HG03442 (cell line): Measurements from ENCODE around the gene LRRC37A.
"Not testable (repeated sequence)": the region's sequence is repeated elsewhere in the genome, so short reads cannot be mapped to it uniquely, and the experiment has no call there.

Experiments used
- ATAC-seq: cut with Tn5 transposase; IDR thresholded peaks from one replicate; pipeline ENCODE4 v1.9.1; 2021; ENCODE audit warnings: mild to moderate bottlenecking, moderate library complexity; ENCODE audit not compliant: unreplicated experiment

Gene LRRC37A

DNA sequence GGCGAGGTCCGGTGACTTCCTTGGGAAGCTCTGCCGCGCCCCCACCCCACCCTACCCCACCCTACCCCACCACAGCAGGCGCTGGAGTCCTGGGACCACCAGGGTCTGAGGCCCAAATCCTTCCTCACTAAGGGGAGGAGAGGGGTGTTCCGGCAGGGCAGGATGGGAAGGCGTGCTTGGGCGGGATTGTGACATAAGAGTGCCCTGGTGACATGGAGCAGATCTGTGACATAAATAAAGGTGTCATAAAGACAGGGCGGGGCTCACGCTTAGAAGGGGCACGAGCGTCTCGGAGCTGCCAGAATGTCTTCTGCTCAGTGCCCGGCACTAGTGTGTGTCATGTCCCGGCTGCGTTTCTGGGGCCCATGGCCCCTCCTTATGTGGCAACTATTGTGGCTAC lies at the start of gene LRRC37A:
TSS of gene LRRC37A (plus strand) at position 301 of the 400 bp plus-strand sequence. CDS start at position 304, 3 bp downstream.
- ATAC-seq = not testable (repeated sequence)

DNA sequence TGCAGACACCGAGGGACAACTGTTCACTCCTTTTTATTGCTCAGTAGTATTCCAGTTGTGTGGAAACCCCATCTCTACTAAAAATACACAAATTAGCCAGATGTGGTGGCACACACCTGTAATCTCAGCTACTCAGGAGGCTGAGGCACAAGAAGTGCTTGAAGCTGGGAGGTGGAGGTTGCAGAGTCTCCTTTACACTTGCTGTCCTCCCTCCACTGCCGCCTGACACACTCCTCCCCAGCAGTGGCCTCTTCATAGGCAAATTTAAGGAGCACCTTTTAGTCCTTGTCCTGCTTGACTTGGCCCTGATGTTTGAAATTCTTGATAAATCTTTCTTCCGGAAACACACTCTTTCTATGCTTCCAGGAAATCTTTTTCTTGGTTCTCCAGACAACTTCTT lies 45.8 kb upstream of the LRRC37A start:
- not testable (repeated sequence) for ATAC-seq

GRCh38 chr17:46252804-46253203 lies 42.1 kb upstream of the LRRC37A start:
- ATAC-seq = not testable (repeated sequence)

GRCh38 chr17:46253722-46254121 lies 41.2 kb upstream of the LRRC37A start:
- not testable (repeated sequence) for ATAC-seq

DNA sequence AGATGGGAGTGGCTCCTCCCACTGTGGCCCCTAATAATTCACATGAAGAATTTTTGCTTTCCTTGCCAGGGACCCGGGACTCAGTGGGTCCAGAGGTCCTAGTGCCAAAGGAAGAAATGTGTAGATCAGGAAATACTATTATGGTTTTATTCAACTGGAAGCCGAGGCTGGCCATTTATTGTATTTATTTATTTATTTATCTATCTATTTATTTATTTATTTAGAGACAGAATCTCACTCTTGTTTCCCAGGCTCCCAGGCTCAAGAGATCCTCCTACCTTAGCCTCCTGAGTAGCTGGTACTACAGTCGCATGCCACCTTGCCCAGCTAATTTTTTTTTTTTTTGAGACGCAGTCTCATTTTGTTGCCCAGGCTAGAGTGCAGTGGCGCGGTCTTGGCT lies 40.7 kb upstream of the LRRC37A start:
- ATAC-seq = not testable (repeated sequence)

DNA sequence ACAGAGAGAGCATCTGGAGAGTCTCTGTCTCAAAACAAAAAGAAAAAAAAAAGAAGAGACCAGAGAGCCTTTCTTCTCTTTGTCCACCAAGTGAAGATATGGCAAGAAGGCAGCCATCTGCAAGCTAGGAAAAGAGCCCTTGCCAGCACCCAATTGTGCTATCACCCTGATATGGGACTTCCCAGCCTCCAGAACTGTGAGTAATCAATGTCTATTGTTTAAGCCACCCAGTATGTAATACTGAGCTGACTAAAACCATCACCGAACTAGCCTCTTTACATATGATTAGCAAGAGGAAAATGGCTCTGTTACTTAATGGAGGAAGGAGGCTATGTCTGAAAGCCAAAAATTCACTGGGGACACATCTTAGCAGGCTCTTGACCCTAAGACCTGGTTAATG lies 38.6 kb upstream of the LRRC37A start:
- not testable (repeated sequence) for ATAC-seq

GRCh38 chr17:46259845-46260661 lies 34.9 kb upstream of the LRRC37A start:
- ATAC-seq = not testable (repeated sequence)

- ATAC-seq = no peak
Measured at GRCh38 chr17:46262271-46262670, 32.7 kb upstream of the LRRC37A start.

DNA sequence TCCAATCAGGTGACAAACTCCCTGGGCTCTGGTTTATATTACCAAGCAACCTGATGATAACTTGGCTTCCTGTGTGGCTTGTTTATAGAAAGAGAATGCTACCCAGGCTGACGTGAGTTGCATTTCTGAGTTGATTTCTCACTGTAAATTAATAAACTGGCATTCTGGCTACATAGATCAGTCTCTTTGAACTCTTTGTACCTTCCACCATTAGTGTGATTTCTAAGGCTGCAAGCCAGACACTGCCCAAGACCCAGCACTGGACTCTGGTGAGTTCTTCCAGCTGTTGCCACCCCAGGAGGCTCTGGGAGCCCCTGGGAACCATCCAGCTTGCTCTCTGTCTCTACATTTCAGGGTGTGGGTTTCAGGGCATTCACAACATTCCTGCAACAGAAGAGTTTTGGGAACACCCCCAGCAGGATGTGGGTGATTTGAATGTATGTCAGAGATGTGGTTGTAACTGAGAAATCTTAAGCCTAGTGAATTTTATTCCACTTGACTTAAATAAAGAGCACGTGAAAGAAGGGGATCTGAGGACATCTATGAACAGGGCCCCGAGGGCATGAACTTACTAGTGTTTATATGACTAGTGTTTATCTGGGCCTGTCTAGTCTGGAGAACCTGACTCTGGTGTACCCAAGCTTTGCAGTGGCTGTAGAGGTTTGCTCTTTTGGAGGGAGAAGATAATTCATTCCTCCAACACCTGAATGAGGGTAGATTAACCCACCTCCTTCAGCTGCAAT lies 30.3 kb upstream of the LRRC37A start:
- ATAC-seq = no peak

DNA sequence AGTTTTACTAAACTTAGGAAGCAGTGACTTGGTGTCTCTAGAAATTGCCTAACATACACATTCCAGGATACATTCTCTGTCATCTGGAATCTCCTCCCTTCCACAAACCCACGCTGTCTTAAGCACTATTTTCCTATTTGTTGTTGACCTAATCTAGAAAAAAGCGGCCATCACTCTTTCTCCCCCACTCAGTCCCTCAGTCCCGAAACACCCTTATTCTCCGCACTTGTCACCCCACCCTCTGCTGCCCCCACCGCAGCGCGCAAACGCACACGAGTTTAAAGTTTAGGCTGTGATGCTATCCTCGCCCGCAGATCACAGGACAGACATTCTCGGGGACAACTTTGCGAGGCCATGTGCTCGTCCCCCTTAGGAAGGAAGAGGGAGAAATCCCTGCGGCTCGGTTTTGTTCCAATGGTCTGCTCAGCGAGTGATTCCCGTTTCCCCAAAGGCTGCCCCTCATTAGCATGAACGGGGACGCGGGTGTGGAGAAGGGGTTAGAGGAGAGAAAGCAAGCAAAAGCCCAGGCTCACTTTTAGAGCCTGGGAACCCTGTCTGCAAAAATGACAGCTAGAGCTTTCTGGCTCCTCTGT lies 28.8 kb upstream of the LRRC37A start:
- peak; percentile 7 for ATAC-seq

DNA sequence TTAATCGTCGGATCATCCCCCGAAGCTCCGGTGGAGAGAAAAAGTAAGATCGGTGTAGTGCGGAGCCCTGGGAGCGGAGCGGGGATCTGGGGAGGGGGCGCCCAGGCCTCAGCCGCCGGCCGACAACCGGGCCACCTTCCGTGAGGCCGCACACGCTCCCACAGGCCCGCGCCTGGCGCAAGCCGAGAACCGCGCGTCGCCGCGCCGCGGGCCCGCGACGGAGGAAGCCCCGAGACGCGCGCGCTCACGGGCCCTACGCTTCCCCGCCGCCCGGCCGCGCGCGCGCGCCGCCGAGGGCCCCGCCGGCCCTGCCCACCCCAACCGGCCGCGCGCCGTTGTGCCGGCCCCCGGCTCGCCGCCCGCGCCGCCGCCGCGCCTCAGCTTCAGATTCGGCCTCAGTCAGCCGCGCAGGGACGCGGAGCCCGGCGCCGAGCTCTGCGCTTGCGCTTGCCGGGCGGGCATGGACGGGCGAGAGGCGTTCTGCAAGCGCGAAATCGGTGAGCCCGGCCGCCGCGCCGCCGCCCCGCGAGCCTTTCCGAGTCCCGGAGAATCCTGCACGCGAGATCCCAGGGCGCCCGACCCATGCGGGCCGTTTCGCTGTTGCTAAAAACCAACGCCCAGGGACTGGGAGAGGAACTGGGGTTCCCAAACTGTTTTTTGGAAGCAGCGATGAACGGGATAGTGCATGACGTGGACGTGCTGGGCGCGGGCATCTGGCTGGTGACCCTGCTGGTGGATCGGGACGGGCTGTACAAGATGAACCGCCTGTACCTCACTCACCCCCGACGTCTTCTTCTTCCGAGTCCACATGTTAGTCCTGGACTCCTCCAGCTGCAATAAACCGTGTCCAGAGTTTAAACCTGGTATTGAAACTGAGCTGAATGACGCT lies 28.0 kb upstream of the LRRC37A start:
- ATAC-seq = peak; percentile 80

DNA sequence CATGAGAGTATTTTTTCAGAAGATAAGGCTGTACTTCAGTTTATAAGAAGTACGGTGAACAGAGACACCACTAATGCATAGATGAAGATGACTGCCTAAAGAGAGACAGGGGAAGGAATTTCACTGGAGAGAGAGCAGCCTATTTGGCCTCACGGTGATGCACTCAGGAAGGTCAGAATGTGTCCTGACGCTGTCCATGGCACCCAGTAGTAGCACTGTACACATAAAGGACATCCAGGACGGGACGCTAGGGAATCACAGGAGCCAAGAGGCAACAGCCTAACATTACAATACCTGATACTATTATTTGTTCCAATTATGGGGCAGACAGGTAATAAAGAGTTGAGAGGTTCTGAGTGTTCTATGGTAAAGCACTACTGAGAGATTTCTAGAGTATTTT lies 24.9 kb upstream of the LRRC37A start:
- no peak for ATAC-seq

DNA sequence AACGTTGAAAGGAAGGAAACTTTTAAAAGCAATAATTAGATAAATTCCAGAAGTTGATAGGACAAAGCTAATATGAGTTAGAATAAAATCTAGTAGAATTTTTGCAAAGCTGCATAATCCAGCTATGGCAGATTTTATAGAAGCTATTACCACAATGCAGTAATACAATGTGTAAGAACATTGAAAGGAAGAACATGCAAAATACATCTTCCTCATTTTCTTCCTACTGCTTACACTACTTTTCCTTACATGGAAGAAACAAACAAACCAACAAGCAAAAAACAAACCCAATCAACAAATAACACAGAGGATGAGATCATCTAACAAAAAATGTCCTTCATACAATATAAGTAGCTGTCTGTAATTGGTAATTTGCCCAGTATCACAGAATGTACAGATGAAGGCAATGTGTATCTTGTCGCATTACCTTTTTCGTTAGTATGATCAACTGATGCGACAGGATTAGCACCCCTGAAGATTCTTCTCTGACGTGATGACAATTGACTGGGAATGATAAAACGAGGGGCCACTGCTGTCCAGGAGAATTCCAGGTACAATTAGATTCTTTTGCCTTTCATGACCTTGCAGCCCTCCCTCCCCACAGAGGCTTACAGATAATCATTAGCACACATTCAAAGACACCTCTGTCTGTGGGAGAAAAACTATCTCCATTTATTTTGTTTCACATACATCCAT lies 21.2 kb upstream of the LRRC37A start:
- no peak for ATAC-seq

DNA sequence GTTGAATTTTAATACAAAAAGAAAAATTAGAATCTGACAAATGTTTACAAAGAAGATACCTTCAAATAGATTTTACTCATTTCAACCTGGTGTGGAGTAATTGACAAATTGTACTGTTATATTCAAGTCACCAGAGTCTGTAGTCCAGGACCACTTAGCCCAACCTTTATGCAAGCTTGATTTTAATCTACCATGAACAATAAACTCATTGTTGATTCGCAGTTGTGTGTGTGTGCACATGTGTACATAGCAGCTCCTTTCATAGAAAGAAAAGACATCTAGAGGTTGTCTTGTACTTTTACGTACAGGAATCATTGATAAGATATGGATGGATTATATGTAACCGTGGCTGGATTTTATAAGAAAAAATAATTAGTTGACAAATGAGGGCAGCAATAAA lies 20.7 kb upstream of the LRRC37A start:
- ATAC-seq = no peak

- not testable (repeated sequence) for ATAC-seq
Measured at GRCh38 chr17:46276728-46277479, 18.0 kb upstream of the LRRC37A start.

- not testable (repeated sequence) for ATAC-seq
Measured at GRCh38 chr17:46281336-46281735, 13.6 kb upstream of the LRRC37A start.

DNA sequence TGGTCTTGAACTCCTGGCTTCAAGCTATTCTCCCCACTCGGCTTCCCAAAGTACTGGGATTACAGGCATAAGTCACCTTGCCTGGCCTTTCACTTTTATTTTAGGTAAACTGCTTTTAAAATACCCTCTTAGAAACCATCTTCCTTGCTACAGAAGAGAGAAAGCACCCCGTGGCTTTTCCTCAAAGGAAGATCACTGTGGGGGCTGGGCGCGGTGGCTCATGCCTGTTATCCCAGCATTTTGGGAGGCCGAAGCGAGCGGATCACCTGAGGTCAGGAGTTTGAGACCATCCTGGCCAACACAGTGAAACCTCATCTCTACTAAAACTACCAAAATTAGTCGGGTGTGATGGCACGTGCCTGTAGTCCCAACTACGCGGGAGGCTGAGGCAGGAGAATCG lies 12.3 kb upstream of the LRRC37A start:
- ATAC-seq = not testable (repeated sequence)

DNA sequence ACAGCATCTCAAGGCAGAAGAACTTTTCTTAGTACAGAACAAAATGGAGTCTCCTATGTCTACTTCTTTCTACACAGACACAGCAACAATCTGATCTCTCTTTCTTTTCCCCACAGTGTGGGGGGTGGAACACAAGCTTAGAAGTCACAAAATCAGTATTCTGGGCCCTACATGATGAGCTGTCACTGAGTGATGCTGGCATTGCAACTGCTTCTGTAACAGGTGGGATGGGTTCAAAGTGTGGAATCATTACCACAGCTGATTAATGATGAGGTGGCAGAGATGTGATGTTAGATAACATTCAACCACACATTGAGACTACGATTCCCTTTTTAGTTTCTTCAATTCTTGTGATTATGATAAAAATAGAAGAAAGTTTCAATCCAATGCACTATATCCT lies 10.5 kb upstream of the LRRC37A start:
- ATAC-seq = not testable (repeated sequence)

GRCh38 chr17:46285500-46285899 lies 9.4 kb upstream of the LRRC37A start:
- not testable (repeated sequence) for ATAC-seq
